HG03520 (cell line): ENCODE results near the gene LMX1B.
"Not testable (repeated sequence)": the region's sequence is repeated elsewhere in the genome, so short reads cannot be mapped to it uniquely, and the experiment has no call there.

Source experiments
- ATAC-seq: cut with Tn5 transposase; IDR thresholded peaks from one replicate; pipeline ENCODE4 v1.9.1; 2021; ENCODE audit warnings: mild to moderate bottlenecking, moderate library complexity; ENCODE audit not compliant: unreplicated experiment

LMX1B gene

GRCh38 chr9:126652140-126652582, 38.4 kb downstream of the LMX1B start:
- ATAC-seq: no peak

GRCh38 chr9:126654124-126654523, 40.4 kb downstream of the LMX1B start:
- ATAC-seq: no peak

- not testable (repeated sequence) for ATAC-seq
Observed at GRCh38 chr9:126656214-126656613, 42.5 kb downstream of the LMX1B start.

- ATAC-seq: no peak
Observed at GRCh38 chr9:126658201-126658825, 44.6 kb downstream of the LMX1B start.

GRCh38 chr9:126658956-126659555, 45.3 kb downstream of the LMX1B start:
- no peak for ATAC-seq

GRCh38 chr9:126661122-126661520, 47.4 kb downstream of the LMX1B start:
- no peak for ATAC-seq

GRCh38 chr9:126661521-126662251, 48.0 kb downstream of the LMX1B start:
- ATAC-seq: no peak

- no peak for ATAC-seq
Observed at GRCh38 chr9:126663661-126664072, 49.9 kb downstream of the LMX1B start.

- ATAC-seq: no peak
Observed at GRCh38 chr9:126664900-126665643, 51.3 kb downstream of the LMX1B start.

- ATAC-seq: no peak
Observed at GRCh38 chr9:126665644-126666035, 51.9 kb downstream of the LMX1B start.

- ATAC-seq: no peak
Observed at GRCh38 chr9:126666155-126666803, 52.6 kb downstream of the LMX1B start.

- no peak for ATAC-seq
Observed at GRCh38 chr9:126667190-126668055, 53.7 kb downstream of the LMX1B start.

- no peak for ATAC-seq
Observed at GRCh38 chr9:126668058-126668457, 54.3 kb downstream of the LMX1B start.

GRCh38 chr9:126669108-126669507, 55.4 kb downstream of the LMX1B start:
- no peak for ATAC-seq

- ATAC-seq: no peak
Observed at GRCh38 chr9:126670270-126670669, 56.5 kb downstream of the LMX1B start.

GRCh38 chr9:126671381-126671831, 57.7 kb downstream of the LMX1B start:
- ATAC-seq: no peak

GRCh38 chr9:126671983-126672382, 58.3 kb downstream of the LMX1B start:
- no peak for ATAC-seq

- no peak for ATAC-seq
Observed at GRCh38 chr9:126672634-126673284, 59.0 kb downstream of the LMX1B start.

GRCh38 chr9:126673689-126674364, 60.1 kb downstream of the LMX1B start:
- no peak for ATAC-seq
